ENCODE data around the gene SERPINC1. TPM values are rescaled to one million over a fixed set of nuclear protein-coding genes. Genes with fewer than 3 reads are reported as not detected.

Gene SERPINC1
- total and polyA plus RNA-seq, 9 of the 15 experiments (the other 6 are each of a cell fraction or from before 2014, with no cell fraction given): 0.07 to 1.2 (median 0.50) TPM

DNA sequence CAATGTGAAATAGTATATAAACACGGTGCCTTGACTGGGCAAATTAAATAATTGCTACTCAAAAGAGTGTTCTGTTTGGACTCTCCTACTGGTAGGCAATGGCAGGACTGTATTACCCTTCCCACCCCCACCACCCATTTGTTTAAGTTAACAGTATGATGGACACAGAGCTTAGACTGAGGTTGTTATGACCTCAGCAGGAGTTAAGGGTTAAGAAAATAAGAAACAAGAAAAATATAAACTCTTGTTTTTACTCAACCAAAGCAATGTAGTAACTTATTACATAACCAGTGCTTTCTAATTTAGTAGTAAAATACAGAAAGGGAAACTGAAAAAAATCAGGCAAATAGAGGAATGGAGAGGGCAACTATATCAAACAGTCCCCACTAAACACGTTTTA, 19.9 kb upstream of the SERPINC1 start:
- Histone ChIP-seq H2AFZ (ENCODE audit: low read depth, low read length) (no peak overlapping the region), H3K79me2 (ENCODE audit: control insufficient read depth, insufficient read depth, low read length) (no peaks in the 10 kb centered on the region), H3K4me1 (replicated peaks in 1 of 2; ENCODE audit: control insufficient read depth in 2 of 2, insufficient read depth in 2 of 2, low read length in 2 of 2) (no peaks in the 10 kb centered on the region), H3K9ac (ENCODE audit: insufficient read depth in 1 of 2, low read depth in 2 of 2, low read length in 2 of 2) (no peak overlapping the region), H3K9me1 (ENCODE audit: control insufficient read depth, insufficient read depth, low read length) (no peaks in the 10 kb centered on the region), H3K4me3 (no peak overlapping the region), H3K27me3 (ENCODE audit: control insufficient read depth in 2 of 2, insufficient read depth in 2 of 2, low read length in 2 of 2) (no peaks in the 10 kb centered on the region), H3K9me3 (replicated peaks; ENCODE audit: control insufficient read depth, insufficient read depth, low read depth, low read length) (no peaks in the 10 kb centered on the region), H3K27ac (ENCODE audit: extremely low read depth, low read depth, low read length) (no peak overlapping the region), H3K4me2 (ENCODE audit: insufficient read depth, low read length) (no peak overlapping the region), H4K20me1 (replicated peaks; ENCODE audit: control insufficient read depth, insufficient read depth, low read length) (no peaks in the 10 kb centered on the region), H3K36me3 (ENCODE audit: control insufficient read depth, insufficient read depth, low read length) (peaks cover 76% of the 10 kb centered on the region)
- WGBS (ENCODE audit: insufficient coverage, low coverage, missing lambda C conversion rate): 93% methylated on average over 2 of the region's 2 CpGs
- BruUV-seq (replicated peaks): no TSS peak
- CTCF ChIA-PET (ENCODE audit: low intra/inter-chr PET ratio): no interaction called here
- FAIRE-seq (no peak), ATAC-seq (no peak), DNase-seq (ENCODE audit: extremely low read depth in 1 of 4, low spot score in 3 of 4) (no peak)
- in situ Hi-C loops (cut with MboI): no loop called here
- POLR2A ChIA-PET: interaction anchor here (0.5 to 1.2 kb wide), 3 partner anchors 12 to 69 kb away, joined by 3 to 4 read pairs (median 4); partner anchors contain the start of genes GAS5 and ZBTB37
- intact Hi-C loops (cut with micrococcal nuclease): no loop called here
- no peak for TF ChIP-seq XRCC5 (IDR thresholded peaks at IDR 0.05; ENCODE audit: low read depth, low read length)
- no peak for TF ChIP-seq BRD9 (IDR thresholded peaks at IDR 0.05; ENCODE audit: low read depth, partially characterized antibody)
- TF ChIP-seq, protein P1, sequence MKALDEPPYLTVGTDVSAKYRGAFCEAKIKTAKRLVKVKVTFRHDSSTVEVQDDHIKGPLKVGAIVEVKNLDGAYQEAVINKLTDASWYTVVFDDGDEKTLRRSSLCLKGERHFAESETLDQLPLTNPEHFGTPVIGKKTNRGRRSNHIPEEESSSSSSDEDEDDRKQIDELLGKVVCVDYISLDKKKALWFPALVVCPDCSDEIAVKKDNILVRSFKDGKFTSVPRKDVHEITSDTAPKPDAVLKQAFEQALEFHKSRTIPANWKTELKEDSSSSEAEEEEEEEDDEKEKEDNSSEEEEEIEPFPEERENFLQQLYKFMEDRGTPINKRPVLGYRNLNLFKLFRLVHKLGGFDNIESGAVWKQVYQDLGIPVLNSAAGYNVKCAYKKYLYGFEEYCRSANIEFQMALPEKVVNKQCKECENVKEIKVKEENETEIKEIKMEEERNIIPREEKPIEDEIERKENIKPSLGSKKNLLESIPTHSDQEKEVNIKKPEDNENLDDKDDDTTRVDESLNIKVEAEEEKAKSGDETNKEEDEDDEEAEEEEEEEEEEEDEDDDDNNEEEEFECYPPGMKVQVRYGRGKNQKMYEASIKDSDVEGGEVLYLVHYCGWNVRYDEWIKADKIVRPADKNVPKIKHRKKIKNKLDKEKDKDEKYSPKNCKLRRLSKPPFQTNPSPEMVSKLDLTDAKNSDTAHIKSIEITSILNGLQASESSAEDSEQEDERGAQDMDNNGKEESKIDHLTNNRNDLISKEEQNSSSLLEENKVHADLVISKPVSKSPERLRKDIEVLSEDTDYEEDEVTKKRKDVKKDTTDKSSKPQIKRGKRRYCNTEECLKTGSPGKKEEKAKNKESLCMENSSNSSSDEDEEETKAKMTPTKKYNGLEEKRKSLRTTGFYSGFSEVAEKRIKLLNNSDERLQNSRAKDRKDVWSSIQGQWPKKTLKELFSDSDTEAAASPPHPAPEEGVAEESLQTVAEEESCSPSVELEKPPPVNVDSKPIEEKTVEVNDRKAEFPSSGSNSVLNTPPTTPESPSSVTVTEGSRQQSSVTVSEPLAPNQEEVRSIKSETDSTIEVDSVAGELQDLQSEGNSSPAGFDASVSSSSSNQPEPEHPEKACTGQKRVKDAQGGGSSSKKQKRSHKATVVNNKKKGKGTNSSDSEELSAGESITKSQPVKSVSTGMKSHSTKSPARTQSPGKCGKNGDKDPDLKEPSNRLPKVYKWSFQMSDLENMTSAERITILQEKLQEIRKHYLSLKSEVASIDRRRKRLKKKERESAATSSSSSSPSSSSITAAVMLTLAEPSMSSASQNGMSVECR (CRISPR knock-in tag; IDR thresholded peaks at IDR 0.05): no peak
- no peak for TF ChIP-seq XRCC3 (IDR thresholded peaks at IDR 0.05)
- TF ChIP-seq, protein P2, sequence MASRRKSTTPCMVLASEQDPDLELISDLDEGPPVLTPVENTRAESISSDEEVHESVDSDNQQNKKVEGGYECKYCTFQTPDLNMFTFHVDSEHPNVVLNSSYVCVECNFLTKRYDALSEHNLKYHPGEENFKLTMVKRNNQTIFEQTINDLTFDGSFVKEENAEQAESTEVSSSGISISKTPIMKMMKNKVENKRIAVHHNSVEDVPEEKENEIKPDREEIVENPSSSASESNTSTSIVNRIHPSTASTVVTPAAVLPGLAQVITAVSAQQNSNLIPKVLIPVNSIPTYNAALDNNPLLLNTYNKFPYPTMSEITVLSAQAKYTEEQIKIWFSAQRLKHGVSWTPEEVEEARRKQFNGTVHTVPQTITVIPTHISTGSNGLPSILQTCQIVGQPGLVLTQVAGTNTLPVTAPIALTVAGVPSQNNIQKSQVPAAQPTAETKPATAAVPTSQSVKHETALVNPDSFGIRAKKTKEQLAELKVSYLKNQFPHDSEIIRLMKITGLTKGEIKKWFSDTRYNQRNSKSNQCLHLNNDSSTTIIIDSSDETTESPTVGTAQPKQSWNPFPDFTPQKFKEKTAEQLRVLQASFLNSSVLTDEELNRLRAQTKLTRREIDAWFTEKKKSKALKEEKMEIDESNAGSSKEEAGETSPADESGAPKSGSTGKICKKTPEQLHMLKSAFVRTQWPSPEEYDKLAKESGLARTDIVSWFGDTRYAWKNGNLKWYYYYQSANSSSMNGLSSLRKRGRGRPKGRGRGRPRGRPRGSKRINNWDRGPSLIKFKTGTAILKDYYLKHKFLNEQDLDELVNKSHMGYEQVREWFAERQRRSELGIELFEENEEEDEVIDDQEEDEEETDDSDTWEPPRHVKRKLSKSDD (conservative IDR thresholded peaks at IDR 0.05; ENCODE audit: low read length): no peak
- no peak for TF ChIP-seq BHLHE40 (IDR thresholded peaks at IDR 0.05; ENCODE audit: low read length)
- TF ChIP-seq PHF8 (IDR thresholded peaks at IDR 0.05; ENCODE audit: borderline replicate concordance, low read length): no peak
- no peak for TF ChIP-seq THRA (IDR thresholded peaks at IDR 0.05)
- TF ChIP-seq MBD1 (CRISPR knock-in tag; IDR thresholded peaks at IDR 0.05): no peak
- TF ChIP-seq STAT5A (IDR thresholded peaks at IDR 0.05; ENCODE audit: borderline replicate concordance, low read length): no peak
- TF ChIP-seq CBX8 (IDR thresholded peaks at IDR 0.05; ENCODE audit: borderline replicate concordance, extremely low read depth, low read depth, low read length, poor library complexity, severe bottlenecking): no peak

Data from K562 (cell line).